Karpas-422 (cell line): ENCODE measurements around the gene PCDHB12. TPM values are rescaled to one million over a fixed set of nuclear protein-coding genes. Genes with fewer than 3 reads are reported as not detected.
A peak's percentile ranks its signal among the peaks of the same experiment; 100 is the strongest.
"Not testable (repeated sequence)": the region's sequence is repeated elsewhere in the genome, so short reads cannot be mapped to it uniquely, and the experiment has no call there.

Experiments used
- DNase-seq: peaks from one replicate; pipeline ENCODE4 v3.0.0-alpha.2; 2015
- H2AFZ ChIP-seq: fragments of 200-600 bp; sonication (generic); 2 replicates; pipeline ENCODE4 v1.6.1; 2014; ENCODE audit warnings: antibody characterized with exemption, low read length, mixed read lengths
- H3K27ac ChIP-seq: fragments of 200-600 bp; sonication (generic); 2 replicates; pipeline ENCODE4 v1.5.1; 2014; ENCODE audit warnings: mild to moderate bottlenecking, low read length, moderate library complexity
- H3K27me3 ChIP-seq: fragments of 200-600 bp; sonication (generic); 2 replicates; pipeline ENCODE4 v1.6.1; 2014; ENCODE audit warnings: low read length, mixed read lengths
- H3K36me3 ChIP-seq: fragments of 200-600 bp; sonication (generic); 2 replicates; pipeline ENCODE4 v1.6.1; 2014; ENCODE audit warnings: low read length, mixed read lengths; ENCODE audit not compliant: insufficient read depth
- H3K4me1 ChIP-seq: fragments of 200-600 bp; sonication (generic); 2 replicates; pipeline ENCODE4 v1.6.1; 2014; ENCODE audit warnings: mild to moderate bottlenecking, low read length, mixed read lengths
- H3K4me2 ChIP-seq: fragments of 200-600 bp; sonication (generic); 2 replicates; pipeline ENCODE4 v1.6.1; 2014; ENCODE audit warnings: low read length, low read depth, mild to moderate bottlenecking; ENCODE audit not compliant: poor library complexity, severe bottlenecking
- H3K4me3 ChIP-seq: fragments of 200-600 bp; sonication (generic); 2 replicates; pipeline ENCODE4 v1.5.1; 2014; ENCODE audit warnings: mild to moderate bottlenecking, antibody characterized with exemption, low read length, mixed read lengths
- H3K79me2 ChIP-seq: fragments of 200-600 bp; sonication (generic); 2 replicates; pipeline ENCODE4 v1.6.1; 2014; ENCODE audit warnings: mild to moderate bottlenecking, low read length, mixed read lengths
- H3K9ac ChIP-seq: fragments of 200-600 bp; sonication (generic); 2 replicates; pipeline ENCODE4 v1.6.0; 2014; ENCODE audit warnings: low read length
- H3K9me2 ChIP-seq: fragments of 200-600 bp; sonication (generic), shearing (Covaris generic); replicated peaks from 2 replicates; pipeline ENCODE4 v1.6.0; 2014; ENCODE audit warnings: mild to moderate bottlenecking, low read length, moderate library complexity; ENCODE audit not compliant: insufficient read depth
- H3K9me3 ChIP-seq: fragments of 300-700, 200-600 bp; sonication (generic); 2 replicates; pipeline ENCODE4 v1.6.1; 2014; ENCODE audit warnings: low read length, mixed read lengths
- H4K20me1 ChIP-seq: fragments of 200-600 bp; sonication (generic); 2 replicates; pipeline ENCODE4 v1.6.1; 2014; ENCODE audit warnings: mild to moderate bottlenecking, antibody characterized with exemption, low read length, low read depth; ENCODE audit not compliant: insufficient read depth
- total RNA-seq: library from RNA; depleted of rRNA; stranded (reverse); fragments of >200 nt; shearing (Covaris generic); gene quantifications from 2 replicates; pipeline ENCODE4 v1.2.3, GENCODE V29; 2014; ENCODE audit warnings: low replicate concordance

PCDHB12 gene
- total RNA-seq, 1 experiment from 2014 or later: not detected

GRCh38 chr5:141216035-141216434, 7.5 kb downstream of the PCDHB12 start:
- DNase-seq, H3K9me3 ChIP-seq, H3K9ac ChIP-seq, H3K4me3 ChIP-seq, H4K20me1 ChIP-seq, H3K4me2 ChIP-seq, H3K27ac ChIP-seq, H3K36me3 ChIP-seq, H3K4me1 ChIP-seq, H3K9me2 ChIP-seq, H3K79me2 ChIP-seq, H3K27me3 ChIP-seq, H2AFZ ChIP-seq: not testable (repeated sequence)

DNA sequence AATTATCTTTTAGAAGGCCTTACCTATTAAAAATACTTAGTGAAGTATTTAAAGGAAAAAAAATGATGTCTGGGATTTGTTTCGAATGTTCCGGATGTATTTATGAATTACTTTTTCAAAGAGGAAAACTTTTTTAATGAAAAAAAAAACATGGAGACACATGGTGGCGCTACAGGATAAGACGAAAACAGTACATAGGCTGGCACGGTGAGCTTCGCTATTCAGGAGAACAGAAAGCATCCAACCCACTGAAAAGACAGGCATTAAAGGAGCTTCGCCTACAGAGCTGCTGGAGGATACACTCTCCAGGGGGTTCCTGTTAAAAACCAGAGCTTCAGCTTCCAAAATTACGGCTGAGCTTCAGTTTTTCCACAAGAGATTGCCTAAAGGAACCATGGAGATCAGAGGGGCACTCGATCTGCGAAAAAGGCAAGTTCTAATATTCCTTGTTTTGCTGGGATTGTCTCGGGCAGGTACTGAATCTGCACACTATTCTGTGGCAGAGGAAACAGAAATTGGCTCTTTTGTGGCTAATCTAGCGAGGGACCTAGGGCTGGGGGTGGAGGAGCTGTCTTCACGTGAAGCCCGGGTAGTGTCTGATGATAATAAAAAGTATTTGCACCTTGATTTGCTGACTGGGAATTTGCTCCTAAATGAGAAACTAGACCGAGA, 14.7 kb downstream of the PCDHB12 start, which contains the start of gene PCDHB14:
PCDHB14 (plus strand) TSS at position 232 of the 672 bp plus-strand sequence; CDS start at position 395, 163 bp downstream.
- Histone ChIP-seq H3K36me3 (no peaks in the 10 kb centered on the region), H3K9me3 (no peaks in the 10 kb centered on the region), H3K79me2 (no peaks in the 10 kb centered on the region), H2AFZ (peak within 1 kb of the TSS; percentile 88), H3K9ac (peak within 1 kb of the TSS; percentile 69), H4K20me1 (no peaks in the 10 kb centered on the region), H3K4me1 (peaks cover 13% of the 10 kb centered on the region), H3K27ac (no peak within 1 kb of the TSS), H3K4me3 (peak within 1 kb of the TSS; percentile 66), H3K9me2 (no peaks in the 10 kb centered on the region), H3K4me2 (peak within 1 kb of the TSS; percentile 74), H3K27me3 (0 out of 2 replicates have a peak, but pooled peaks cover 2% of the 10 kb centered on the region)
- peak; percentile 87 for DNase-seq

GRCh38 chr5:141224844-141225243, 16.3 kb downstream of the PCDHB12 start:
- not testable (repeated sequence) for H3K9me3 ChIP-seq, H3K27me3 ChIP-seq, H3K9me2 ChIP-seq, DNase-seq, H3K79me2 ChIP-seq, H2AFZ ChIP-seq, H3K36me3 ChIP-seq, H3K27ac ChIP-seq, H4K20me1 ChIP-seq, H3K4me2 ChIP-seq, H3K9ac ChIP-seq, H3K4me3 ChIP-seq
- peaks cover 13% of the 10 kb centered on the region for H3K4me1 ChIP-seq

GRCh38 chr5:141225421-141225820, 16.9 kb downstream of the PCDHB12 start:
- H3K4me1 ChIP-seq: peaks cover 13% of the 10 kb centered on the region
- not testable (repeated sequence) for H4K20me1 ChIP-seq, H3K9me3 ChIP-seq, H3K79me2 ChIP-seq, H3K4me2 ChIP-seq, H2AFZ ChIP-seq, H3K27ac ChIP-seq, H3K9ac ChIP-seq, H3K4me3 ChIP-seq, H3K9me2 ChIP-seq, H3K27me3 ChIP-seq, H3K36me3 ChIP-seq, DNase-seq

DNA sequence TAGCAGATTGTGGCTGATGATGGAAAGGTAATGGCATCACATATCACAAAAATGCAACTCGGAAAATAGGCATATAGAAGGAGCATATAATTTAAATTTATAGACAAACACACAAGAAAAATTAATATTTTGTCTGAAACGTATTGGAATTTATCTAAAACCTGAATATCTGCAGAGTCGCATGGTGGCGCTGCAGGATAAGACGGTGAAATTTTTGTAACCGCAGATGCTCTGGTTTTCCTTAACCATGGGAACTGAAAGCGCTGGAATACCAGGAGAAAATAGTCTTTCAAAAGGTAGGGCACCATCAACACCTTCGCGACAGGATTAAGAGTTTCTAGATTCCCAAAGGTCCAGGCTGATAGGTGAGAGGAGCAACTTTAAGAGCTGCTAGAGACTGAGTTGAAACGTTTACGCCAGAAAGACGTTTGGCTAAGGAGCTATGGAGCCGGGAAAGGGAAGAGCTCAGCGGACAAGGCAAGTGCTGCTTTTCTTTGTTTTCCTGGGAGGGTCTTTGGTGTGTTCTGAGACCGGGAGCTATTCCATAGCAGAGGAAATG, 25.7 kb downstream of the PCDHB12 start:
- H3K4me3 ChIP-seq: no peak overlapping the region
- DNase-seq: no peak
- no peaks in the 10 kb centered on the region for H4K20me1 ChIP-seq
- no peak overlapping the region for H3K4me2 ChIP-seq
- no peaks in the 10 kb centered on the region for H3K36me3 ChIP-seq
- H3K9me2 ChIP-seq: no peaks in the 10 kb centered on the region
- H3K9me3 ChIP-seq: peaks cover 4% of the 10 kb centered on the region; the same call in 1 of the 2 replicates
- no peaks in the 10 kb centered on the region for H3K4me1 ChIP-seq
- no peak overlapping the region for H2AFZ ChIP-seq
- no peaks in the 10 kb centered on the region for H3K27me3 ChIP-seq
- H3K9ac ChIP-seq: no peak overlapping the region
- H3K79me2 ChIP-seq: no peaks in the 10 kb centered on the region
- H3K27ac ChIP-seq: no peak overlapping the region

DNA sequence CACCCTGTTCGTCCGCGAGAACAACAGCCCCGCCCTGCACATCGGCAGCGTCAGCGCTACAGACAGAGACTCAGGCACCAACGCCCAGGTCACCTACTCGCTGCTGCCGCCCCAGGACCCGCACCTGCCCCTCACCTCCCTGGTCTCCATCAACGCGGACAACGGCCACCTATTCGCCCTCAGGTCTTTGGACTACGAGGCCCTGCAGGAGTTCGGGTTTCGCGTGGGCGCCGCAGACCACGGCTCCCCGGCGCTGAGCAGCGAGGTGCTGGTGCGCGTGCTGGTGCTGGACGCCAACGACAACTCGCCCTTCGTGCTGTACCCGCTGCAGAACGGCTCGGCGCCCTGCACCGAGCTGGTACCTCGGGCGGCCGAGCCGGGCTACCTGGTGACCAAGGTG, 27.4 kb downstream of the PCDHB12 start:
- not testable (repeated sequence) for H3K27ac ChIP-seq, H3K36me3 ChIP-seq, H3K9me3 ChIP-seq, H3K79me2 ChIP-seq, DNase-seq, H4K20me1 ChIP-seq, H3K4me3 ChIP-seq, H3K4me2 ChIP-seq, H3K9ac ChIP-seq, H2AFZ ChIP-seq, H3K27me3 ChIP-seq, H3K4me1 ChIP-seq, H3K9me2 ChIP-seq

- DNase-seq: no peak
- Histone ChIP-seq H3K4me1 (no peaks in the 10 kb centered on the region), H3K79me2 (no peaks in the 10 kb centered on the region), H3K4me3 (no peak overlapping the region), H3K9me2 (no peaks in the 10 kb centered on the region), H2AFZ (no peak overlapping the region), H3K27ac (no peak overlapping the region), H3K27me3 (no peaks in the 10 kb centered on the region), H3K36me3 (no peaks in the 10 kb centered on the region), H3K4me2 (no peak overlapping the region), H3K9ac (no peak overlapping the region), H4K20me1 (no peaks in the 10 kb centered on the region), H3K9me3 (peaks cover 4% of the 10 kb centered on the region)
Measured at GRCh38 chr5:141236516-141237313, 28.2 kb downstream of the PCDHB12 start.

DNA sequence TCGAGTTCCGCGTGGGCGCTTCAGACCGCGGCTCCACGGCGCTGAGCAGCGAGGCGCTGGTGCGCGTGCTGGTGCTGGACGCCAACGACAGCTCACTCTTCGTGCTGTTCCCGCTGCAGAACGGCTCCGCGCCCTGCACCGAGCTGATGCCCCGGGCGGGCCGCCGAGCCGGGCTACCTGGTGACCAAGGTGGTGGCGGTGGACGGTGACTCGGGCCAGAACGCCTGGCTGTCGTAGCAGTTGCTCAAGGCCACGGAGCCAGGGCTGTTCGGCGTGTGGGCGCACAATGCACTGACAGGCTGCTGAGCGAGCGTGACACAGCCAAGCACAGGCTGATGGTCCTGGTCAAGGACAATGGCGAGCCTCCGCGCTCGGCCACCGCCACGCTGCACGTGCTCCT, 33.0 kb downstream of the PCDHB12 start:
- peaks cover 11% of the 10 kb centered on the region for H3K9me3 ChIP-seq

More for the DNA sequence above, 33.0 kb downstream of the PCDHB12 start:
- no peak overlapping the region for H3K9ac ChIP-seq
- no peaks in the 10 kb centered on the region for H3K79me2 ChIP-seq
- H3K9me2 ChIP-seq: no peaks in the 10 kb centered on the region
- H3K27ac ChIP-seq: no peak overlapping the region
- H3K4me1 ChIP-seq: no peaks in the 10 kb centered on the region
- no peaks in the 10 kb centered on the region for H4K20me1 ChIP-seq
- no peak overlapping the region for H3K4me3 ChIP-seq
- no peak overlapping the region for H2AFZ ChIP-seq
- no peaks in the 10 kb centered on the region for H3K27me3 ChIP-seq
- no peak for DNase-seq
- H3K36me3 ChIP-seq: no peaks in the 10 kb centered on the region
- H3K4me2 ChIP-seq: no peak overlapping the region
